OCI-LY1 (cell line): ENCODE results near the gene CDC34.

Experiments used
- H2AFZ ChIP-seq: fragments of 200-600 bp; sonication (generic), shearing (Covaris generic); 2 replicates; pipeline ENCODE4 v1.6.0; 2014; ENCODE audit warnings: antibody characterized with exemption, mild to moderate bottlenecking, low read length
- H3F3A ChIP-seq: fragments of 200-600 bp; sonication (generic), shearing (Covaris generic); 2 replicates; pipeline ENCODE4 v1.6.0; 2014; ENCODE audit warnings: mild to moderate bottlenecking, antibody characterized with exemption, low read length, moderate library complexity; ENCODE audit not compliant: insufficient read depth
- H3K27ac ChIP-seq: fragments of 200-600 bp; sonication (generic); 2 replicates; pipeline ENCODE4 v1.5.1; 2014; ENCODE audit warnings: low read length, mixed run types, mild to moderate bottlenecking, low read depth; ENCODE audit not compliant: poor library complexity, severe bottlenecking
- H3K27me3 ChIP-seq: fragments of 200-600 bp; sonication (generic); 2 replicates; pipeline ENCODE4 v1.6.0; 2014; ENCODE audit warnings: antibody characterized with exemption, mild to moderate bottlenecking, low read length, moderate library complexity; ENCODE audit not compliant: insufficient read depth
- H3K36me3 ChIP-seq: fragments of 200-600 bp; sonication (generic); 2 replicates; pipeline ENCODE4 v1.6.1; 2014; ENCODE audit warnings: mild to moderate bottlenecking, antibody characterized with exemption, low read length, moderate library complexity, mixed read lengths; ENCODE audit not compliant: insufficient read depth
- H3K4me1 ChIP-seq: fragments of 200-600 bp; sonication (generic); 2 replicates; pipeline ENCODE4 v1.5.1; 2014; ENCODE audit warnings: mild to moderate bottlenecking, low read length, moderate library complexity; ENCODE audit not compliant: insufficient read depth, severe bottlenecking
- H3K4me2 ChIP-seq: fragments of 200-600 bp; sonication (generic), shearing (Covaris generic); 2 replicates; pipeline ENCODE4 v1.6.1; 2014; ENCODE audit warnings: low read length
- H3K4me3 ChIP-seq: fragments of 200-600 bp; sonication (generic); 2 replicates; pipeline ENCODE4 v1.5.1; 2014; ENCODE audit warnings: low read length, low read depth, mild to moderate bottlenecking, mixed read lengths; ENCODE audit not compliant: poor library complexity, severe bottlenecking
- H3K79me2 ChIP-seq: fragments of 200-600 bp; shearing (Covaris generic); 2 replicates; pipeline ENCODE4 v1.6.1; 2016; ENCODE audit warnings: mixed run types, low read length, mixed read lengths; ENCODE audit not compliant: insufficient read depth
- H3K9ac ChIP-seq: fragments of 200-600 bp; sonication (generic), shearing (Covaris generic); 2 replicates; pipeline ENCODE4 v1.6.1; 2014; ENCODE audit warnings: mild to moderate bottlenecking, low read length, mixed read lengths
- H3K9me2 ChIP-seq: fragments of 200-600 bp; sonication (generic), shearing (Covaris generic); 2 replicates; pipeline ENCODE4 v1.6.1; 2014; ENCODE audit warnings: low read depth, mild to moderate bottlenecking, low read length, mixed read lengths
- H3K9me3 ChIP-seq: fragments of 200-600 bp; shearing (Covaris generic); 2 replicates; pipeline ENCODE4 v1.6.1; 2014; ENCODE audit warnings: low read length, mixed read lengths
- H4K20me1 ChIP-seq: fragments of 200-600 bp; sonication (generic), shearing (Covaris generic); 2 replicates; pipeline ENCODE4 v1.6.0; 2016; ENCODE audit warnings: mild to moderate bottlenecking, low read length; ENCODE audit not compliant: insufficient read depth
- EZH2 ChIP-seq: fragments of 200-600 bp; sonication (generic), shearing (Covaris generic); IDR thresholded peaks from 2 replicates; pipeline ENCODE4 v1.8.0; 2017; ENCODE audit warnings: borderline replicate concordance, mixed run types, mild to moderate bottlenecking, antibody characterized with exemption, low read length, moderate library complexity, mixed read lengths
- TF ChIP-seq, protein P1 (sequence below): fragments of 200-600 bp; sonication (generic), shearing (Covaris generic); IDR thresholded peaks from 2 replicates; pipeline ENCODE4 v1.5.1; 2017; ENCODE audit warnings: mild to moderate bottlenecking, antibody characterized with exemption, low read length, moderate library complexity, mixed read lengths

The CDC34 gene

DNA sequence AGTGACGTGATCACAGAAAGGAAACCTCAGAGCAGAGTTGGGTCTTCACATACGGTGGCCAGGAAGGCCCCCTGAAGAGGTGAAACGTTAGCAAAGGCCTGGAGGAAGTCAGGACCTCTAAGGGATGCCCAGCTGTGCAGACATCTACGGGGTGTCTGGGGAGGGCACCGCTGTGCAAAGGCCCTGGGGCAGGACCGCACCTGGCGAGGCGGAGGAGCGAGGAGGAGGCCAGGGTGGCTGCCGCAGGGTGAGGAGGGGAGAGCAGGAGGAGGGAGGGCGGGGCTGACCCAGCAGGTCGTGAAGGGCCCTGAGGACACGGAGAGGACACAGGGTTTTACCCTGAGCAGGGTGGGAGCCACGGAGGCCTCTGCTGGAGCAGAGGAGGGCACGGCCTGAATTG is 47.1 kb upstream of the CDC34 start:
- H3K4me1 ChIP-seq: peaks cover 2% of the 10 kb centered on the region
- no peak for TF ChIP-seq EZH2
- TF ChIP-seq, protein P1, sequence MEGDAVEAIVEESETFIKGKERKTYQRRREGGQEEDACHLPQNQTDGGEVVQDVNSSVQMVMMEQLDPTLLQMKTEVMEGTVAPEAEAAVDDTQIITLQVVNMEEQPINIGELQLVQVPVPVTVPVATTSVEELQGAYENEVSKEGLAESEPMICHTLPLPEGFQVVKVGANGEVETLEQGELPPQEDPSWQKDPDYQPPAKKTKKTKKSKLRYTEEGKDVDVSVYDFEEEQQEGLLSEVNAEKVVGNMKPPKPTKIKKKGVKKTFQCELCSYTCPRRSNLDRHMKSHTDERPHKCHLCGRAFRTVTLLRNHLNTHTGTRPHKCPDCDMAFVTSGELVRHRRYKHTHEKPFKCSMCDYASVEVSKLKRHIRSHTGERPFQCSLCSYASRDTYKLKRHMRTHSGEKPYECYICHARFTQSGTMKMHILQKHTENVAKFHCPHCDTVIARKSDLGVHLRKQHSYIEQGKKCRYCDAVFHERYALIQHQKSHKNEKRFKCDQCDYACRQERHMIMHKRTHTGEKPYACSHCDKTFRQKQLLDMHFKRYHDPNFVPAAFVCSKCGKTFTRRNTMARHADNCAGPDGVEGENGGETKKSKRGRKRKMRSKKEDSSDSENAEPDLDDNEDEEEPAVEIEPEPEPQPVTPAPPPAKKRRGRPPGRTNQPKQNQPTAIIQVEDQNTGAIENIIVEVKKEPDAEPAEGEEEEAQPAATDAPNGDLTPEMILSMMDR: no peak
- H3K4me3 ChIP-seq: no peak overlapping the region
- no peak overlapping the region for H3K4me2 ChIP-seq
- no peaks in the 10 kb centered on the region; the same call in 1 of the 2 replicates for H3K36me3 ChIP-seq
- no peak overlapping the region for H3K9ac ChIP-seq
- 0 out of 2 replicates have a peak, but pooled peaks cover 3% of the 10 kb centered on the region for H3K9me3 ChIP-seq
- no peaks in the 10 kb centered on the region for H3K79me2 ChIP-seq
- H3F3A ChIP-seq: peaks cover 9% of the 10 kb centered on the region
- H4K20me1 ChIP-seq: no peaks in the 10 kb centered on the region
- H3K9me2 ChIP-seq: no peaks in the 10 kb centered on the region
- no peak overlapping the region for H2AFZ ChIP-seq
- no peaks in the 10 kb centered on the region for H3K27me3 ChIP-seq
- no peak overlapping the region for H3K27ac ChIP-seq

DNA sequence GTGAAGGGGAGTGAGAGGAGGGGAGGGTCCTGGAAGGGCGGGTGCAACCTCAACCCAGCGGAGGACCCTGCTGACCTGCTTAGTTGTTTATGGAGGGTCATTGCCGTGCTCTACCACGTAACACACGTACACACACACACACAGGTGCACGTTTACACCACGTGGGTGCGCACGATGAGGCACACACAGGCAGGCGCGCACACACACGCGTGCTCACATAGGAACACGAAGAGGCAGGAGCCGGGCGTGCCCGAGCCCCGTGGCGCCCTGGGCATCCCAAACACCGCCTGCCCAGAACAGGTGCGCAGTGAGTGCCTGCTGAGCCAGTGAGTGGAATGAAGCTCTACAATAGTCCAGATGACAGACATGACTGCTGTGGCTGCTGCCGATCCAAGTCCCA is 46.5 kb upstream of the CDC34 start:
- Histone ChIP-seq H3K79me2 (no peaks in the 10 kb centered on the region), H3K9ac (no peak overlapping the region), H3K36me3 (no peaks in the 10 kb centered on the region; the same call in 1 of the 2 replicates), H3K4me2 (no peak overlapping the region), H2AFZ (no peak overlapping the region), H3K4me1 (peaks cover 8% of the 10 kb centered on the region), H4K20me1 (no peaks in the 10 kb centered on the region), H3K27ac (no peak overlapping the region), H3K9me3 (0 out of 2 replicates have a peak, but pooled peaks cover 3% of the 10 kb centered on the region), H3K27me3 (no peaks in the 10 kb centered on the region), H3F3A (peaks cover 9% of the 10 kb centered on the region), H3K9me2 (no peaks in the 10 kb centered on the region), H3K4me3 (no peak overlapping the region)
- TF ChIP-seq EZH2: no peak
- TF ChIP-seq, protein P1: no peak

DNA sequence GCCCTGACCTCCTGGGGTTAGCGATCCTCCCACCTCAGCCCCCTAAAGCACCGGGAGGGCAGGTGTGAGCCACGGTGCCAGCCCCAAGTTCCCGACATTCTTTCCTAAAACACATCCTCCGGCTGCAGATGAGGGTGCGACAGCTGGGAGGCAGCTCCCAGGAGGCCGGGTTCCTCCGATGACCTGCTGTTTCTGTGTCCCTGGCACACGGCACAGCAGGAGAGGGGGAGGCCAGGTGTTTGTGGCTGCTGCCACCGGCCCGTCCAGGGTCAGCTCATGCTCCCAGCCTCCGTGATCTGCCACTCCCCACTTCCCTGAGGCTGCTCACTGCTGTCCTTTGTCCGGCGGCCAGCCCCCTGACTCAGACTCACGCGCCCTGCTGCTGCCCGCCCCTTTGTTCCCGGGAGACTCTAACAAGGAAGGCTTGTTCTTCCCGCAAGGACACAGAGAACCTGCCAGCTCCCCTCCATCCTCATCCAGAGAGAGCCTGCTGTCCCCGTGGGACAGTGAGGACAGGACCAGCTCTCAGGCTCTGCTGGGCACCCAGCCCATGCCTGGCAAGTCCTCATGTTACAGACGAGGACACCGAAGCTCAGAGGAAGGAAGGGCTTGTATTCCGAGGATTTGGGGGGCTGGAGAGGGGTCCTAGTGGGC is 45.9 kb upstream of the CDC34 start:
- TF ChIP-seq, protein P1: no peak
- TF ChIP-seq EZH2: no peak
- Histone ChIP-seq H3K36me3 (no peaks in the 10 kb centered on the region; the same call in 1 of the 2 replicates), H3K4me3 (no peak overlapping the region), H3K9ac (no peak overlapping the region), H3K79me2 (no peaks in the 10 kb centered on the region), H4K20me1 (no peaks in the 10 kb centered on the region), H3K4me1 (peaks cover 8% of the 10 kb centered on the region), H3K4me2 (no peak overlapping the region), H3K9me2 (no peaks in the 10 kb centered on the region), H3F3A (peaks cover 4% of the 10 kb centered on the region), H2AFZ (no peak overlapping the region), H3K9me3 (no peaks in the 10 kb centered on the region), H3K27me3 (no peaks in the 10 kb centered on the region), H3K27ac (no peak overlapping the region)
